Stimulated activated CD4-positive, alpha-beta T cell treated with anti-CD3 and anti-CD28 coated beads, Interleukin-12 subunit alpha, Interleukin-12 subunit beta, amount 100 ng/mL, for 24 hours (primary cell): ENCODE data around the gene ACP2.
"Not testable (repeated sequence)": the region's sequence is repeated elsewhere in the genome, so short reads cannot be mapped to it uniquely, and the experiment has no call there.

Experiments
- DNase-seq, 2 experiments: peaks; one replicate each; pipeline ENCODE4 v3.0.0-alpha.2; 2020; ENCODE audit warnings: low read depth in 2 of 2

ACP2 gene

GRCh38 chr11:47204637-47204989 lies 44.0 kb downstream of the ACP2 start:
- DNase-seq: no peak

- DNase-seq: no peak
Measured at GRCh38 chr11:47202576-47202975, 46.0 kb downstream of the ACP2 start.

DNA sequence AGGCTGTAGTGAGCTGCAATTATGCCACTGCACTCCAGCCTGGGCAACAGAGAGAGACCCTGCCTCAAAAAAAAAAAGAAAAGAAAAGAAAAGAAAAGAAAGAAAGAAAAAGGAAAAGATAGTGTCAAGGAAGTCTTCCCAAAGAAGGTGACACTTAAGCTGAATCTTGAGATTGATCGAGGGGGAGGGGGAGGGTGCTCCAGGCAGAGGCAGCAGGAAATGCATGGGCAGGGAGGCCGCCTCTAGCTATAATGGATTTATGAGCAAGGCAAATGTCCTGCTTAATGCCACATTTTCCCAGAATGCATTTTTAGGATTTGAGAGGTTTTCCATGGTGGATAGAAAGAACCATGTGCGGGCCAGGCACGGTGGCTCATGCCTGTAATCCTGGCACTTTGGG lies 47.6 kb downstream of the ACP2 start:
- no peak for DNase-seq

DNA sequence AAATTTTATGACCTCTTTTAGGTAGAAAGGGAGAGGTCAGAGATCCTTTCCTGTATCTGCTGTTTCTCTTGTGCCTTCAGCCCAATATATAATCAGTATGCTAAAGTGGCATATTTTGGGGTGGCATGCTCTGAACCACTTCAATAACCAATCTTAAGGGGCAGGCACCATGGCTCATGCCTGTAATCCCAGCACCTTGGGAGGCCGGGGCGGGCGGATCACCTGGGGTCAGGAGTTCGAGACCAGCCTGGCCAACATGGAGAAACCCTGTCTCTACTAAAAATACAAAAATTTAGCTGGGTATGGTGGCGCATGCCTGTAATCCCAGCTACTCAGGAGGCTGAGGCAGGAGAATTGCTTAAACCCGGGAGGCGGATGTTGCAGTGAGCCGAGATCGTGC lies 50.5 kb downstream of the ACP2 start:
- DNase-seq: not testable (repeated sequence)

DNA sequence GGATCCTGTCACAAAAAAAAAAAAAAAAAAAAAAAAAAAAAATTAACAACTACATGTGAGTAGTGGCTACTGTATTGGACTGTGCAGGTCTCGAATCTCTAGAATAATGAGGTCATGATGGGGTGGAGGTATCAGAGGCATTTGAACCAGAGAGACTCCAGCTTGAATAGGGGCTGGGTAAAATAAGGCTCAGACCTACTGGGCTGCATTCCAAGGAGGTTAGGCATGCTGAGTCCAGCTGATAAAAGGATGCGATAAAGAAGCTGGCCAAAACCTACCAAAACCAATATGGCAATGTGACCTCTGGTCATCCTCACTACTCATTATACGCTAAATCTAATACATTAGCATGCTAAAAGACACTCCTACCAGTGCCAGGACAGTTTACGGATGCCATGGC lies 56.5 kb downstream of the ACP2 start:
- DNase-seq: no peak

GRCh38 chr11:47191137-47191536 lies 57.5 kb downstream of the ACP2 start:
- not testable (repeated sequence) for DNase-seq
